HG02943 (cell line): ENCODE results near the gene MYO1A.
"Not testable (repeated sequence)": the region's sequence is repeated elsewhere in the genome, so short reads cannot be mapped to it uniquely, and the experiment has no call there.

ENCODE experiments used
- ATAC-seq: cut with Tn5 transposase; IDR thresholded peaks from one replicate; pipeline ENCODE4 v1.9.1; 2021; ENCODE audit warnings: mild to moderate bottlenecking, low read depth, moderate library complexity; ENCODE audit not compliant: unreplicated experiment

The MYO1A gene

GRCh38 chr12:56996793-56997545, 53.0 kb downstream of the MYO1A start:
- no peak for ATAC-seq

GRCh38 chr12:56995930-56996496, 53.9 kb downstream of the MYO1A start:
- ATAC-seq, result no peak

- no peak for ATAC-seq
These were observed 54.6 kb downstream of the MYO1A start for GRCh38 chr12:56995201-56995929.

- ATAC-seq, result no peak
These were observed 55.6 kb downstream of the MYO1A start for GRCh38 chr12:56994231-56994746.

- no peak for ATAC-seq
These were observed 56.6 kb downstream of the MYO1A start for GRCh38 chr12:56993346-56993745.

GRCh38 chr12:56991319-56992246, 58.3 kb downstream of the MYO1A start:
- no peak for ATAC-seq

- no peak for ATAC-seq
These were observed 59.1 kb downstream of the MYO1A start for GRCh38 chr12:56990648-56991318.

GRCh38 chr12:56989861-56990610, 59.9 kb downstream of the MYO1A start:
- no peak for ATAC-seq

GRCh38 chr12:56988207-56988739, 61.7 kb downstream of the MYO1A start:
- no peak for ATAC-seq

GRCh38 chr12:56987551-56988053, 62.3 kb downstream of the MYO1A start:
- ATAC-seq, result no peak

GRCh38 chr12:56987011-56987410, 62.9 kb downstream of the MYO1A start:
- no peak for ATAC-seq

GRCh38 chr12:56985714-56986113, 64.2 kb downstream of the MYO1A start:
- not testable (repeated sequence) for ATAC-seq

- ATAC-seq, result no peak
These were observed 66.5 kb downstream of the MYO1A start for GRCh38 chr12:56983386-56983785.

- not testable (repeated sequence) for ATAC-seq
These were observed 67.2 kb downstream of the MYO1A start for GRCh38 chr12:56982578-56983236.

- ATAC-seq, result no peak
These were observed 68.9 kb downstream of the MYO1A start for GRCh38 chr12:56980941-56981530.

- no peak for ATAC-seq
These were observed 69.7 kb downstream of the MYO1A start for GRCh38 chr12:56980268-56980667.

- no peak for ATAC-seq
These were observed 70.3 kb downstream of the MYO1A start for GRCh38 chr12:56979628-56980027.
